Effector CD4-positive, alpha-beta T cell (primary cell): ENCODE measurements around the gene ELOVL4.

Experiments used
- DNase-seq: peaks from one replicate; pipeline ENCODE4 v3.0.0-alpha.2; 2020

ELOVL4 gene

DNA sequence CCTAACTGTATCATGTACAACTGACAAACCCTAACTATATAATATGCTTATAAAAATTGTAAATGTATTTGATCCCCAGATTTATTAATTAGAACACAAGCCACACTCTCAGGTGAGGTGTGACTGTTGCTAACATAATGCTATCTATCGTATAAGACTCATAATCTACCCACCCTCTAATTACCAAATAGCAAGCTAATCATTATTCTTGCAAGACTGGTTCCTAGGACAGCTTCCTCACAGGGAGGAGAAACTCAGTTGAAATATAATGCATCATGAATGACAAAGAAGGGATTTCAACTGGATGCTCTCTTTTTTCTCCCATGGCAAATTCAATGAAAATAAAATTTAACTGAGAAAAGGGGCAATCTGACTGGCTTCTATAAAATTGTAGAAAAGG is 35.4 kb downstream of the ELOVL4 start:
- DNase-seq = no peak

DNA sequence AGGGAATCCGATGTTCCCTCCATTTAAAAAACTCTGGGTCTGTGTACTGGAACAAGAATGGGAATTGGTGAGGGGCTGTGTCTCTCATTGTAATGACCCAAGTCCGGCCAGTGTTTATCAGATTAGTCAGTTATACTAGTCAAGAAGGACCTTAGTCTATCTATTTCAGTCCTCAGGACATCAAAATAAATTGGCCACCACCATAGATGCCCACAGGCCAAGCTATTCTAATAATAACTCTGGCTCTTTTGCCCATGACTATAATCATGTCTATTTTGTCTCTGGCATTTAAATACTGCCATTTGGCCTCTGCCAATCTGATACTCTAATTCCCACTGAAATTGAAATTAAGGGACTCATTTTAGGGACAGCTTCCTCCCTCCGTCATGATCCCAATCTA is 37.8 kb downstream of the ELOVL4 start:
- no peak for DNase-seq

DNA sequence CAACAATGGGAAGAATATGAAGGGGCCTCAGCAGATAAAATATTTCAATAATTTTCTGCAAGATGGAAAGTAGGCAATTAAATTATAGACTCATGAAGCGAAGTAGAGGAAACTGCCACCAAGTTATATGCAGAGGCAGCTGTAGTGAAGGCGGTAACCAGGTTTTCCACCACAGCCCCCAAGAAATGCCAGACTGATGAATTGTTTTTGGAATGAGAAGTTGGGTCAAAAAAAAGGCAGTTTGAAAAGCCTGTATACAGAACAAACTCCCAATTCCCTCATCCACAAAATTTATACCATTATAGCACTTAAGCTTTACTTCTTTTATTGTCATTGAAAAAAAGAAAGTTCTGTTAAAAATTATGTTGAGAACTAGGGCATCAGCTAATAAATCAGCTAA is 45.3 kb downstream of the ELOVL4 start:
- no peak for DNase-seq

DNA sequence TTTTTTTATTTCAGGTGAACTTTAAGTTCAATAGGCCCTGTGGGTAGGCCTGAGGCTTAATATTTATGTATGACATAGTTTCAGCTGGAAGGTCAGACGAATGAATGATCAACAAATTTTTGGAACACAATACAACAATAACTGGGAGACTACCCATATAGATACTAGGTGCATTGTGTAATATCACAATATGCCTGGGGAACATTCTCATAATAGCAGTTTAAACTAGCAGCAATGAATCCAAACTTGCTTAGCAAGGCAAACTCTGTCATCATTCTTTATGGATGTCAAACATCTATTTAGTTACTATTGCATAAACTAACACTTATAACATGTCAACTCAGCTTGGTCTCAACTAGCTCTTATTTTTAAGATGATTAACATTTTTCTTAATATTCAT is 49.3 kb downstream of the ELOVL4 start:
- DNase-seq = no peak

DNA sequence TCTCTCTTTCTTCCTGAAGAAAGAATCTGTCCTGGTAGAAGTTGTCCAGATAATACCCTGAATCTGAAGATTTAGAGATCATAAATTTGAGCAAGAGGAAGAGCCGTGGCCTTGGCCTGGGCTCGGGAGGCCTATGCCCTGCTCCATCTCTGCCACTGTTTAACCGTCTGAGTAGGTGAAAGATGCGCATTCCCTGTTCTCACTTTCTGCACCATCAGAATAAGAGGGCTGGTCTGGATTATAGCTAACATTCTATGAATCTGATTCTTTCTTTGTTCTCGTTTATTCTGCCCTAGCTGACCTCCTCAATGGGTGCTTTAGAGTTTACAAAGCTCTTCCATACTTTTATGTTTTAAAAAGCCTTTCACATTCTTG is 51.3 kb downstream of the ELOVL4 start:
- no peak for DNase-seq

DNA sequence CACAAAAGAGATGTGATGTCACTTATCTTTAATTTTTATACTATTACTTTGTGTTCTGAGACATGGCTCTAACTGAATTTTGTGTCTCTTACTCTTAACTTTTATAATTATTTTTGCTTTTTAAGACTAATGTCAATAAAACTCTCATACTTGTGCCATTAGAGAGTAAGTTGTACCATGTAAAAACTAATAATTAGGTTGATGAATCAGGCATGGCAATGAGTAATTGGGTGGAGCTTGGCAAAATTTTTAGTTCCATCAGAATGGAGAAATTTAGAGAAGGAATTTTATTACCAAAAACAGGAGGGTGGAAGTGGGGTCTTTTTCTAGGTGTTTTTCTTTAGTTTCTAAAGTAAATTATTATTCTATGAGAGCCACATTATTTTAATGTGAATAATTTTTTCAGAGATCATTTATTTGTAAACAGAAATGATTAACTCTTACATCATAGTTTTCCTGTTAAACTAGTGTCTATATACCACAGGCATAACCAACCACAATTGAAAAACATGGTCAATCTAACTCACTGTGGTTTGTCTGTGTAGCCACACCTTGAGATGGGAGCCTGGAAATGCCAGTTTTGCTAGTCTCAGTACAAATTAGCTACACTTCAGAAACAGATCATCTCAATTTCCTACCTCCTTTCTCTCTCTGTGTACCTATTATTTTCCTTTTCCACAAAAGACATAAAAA is 51.8 kb downstream of the ELOVL4 start:
- no peak for DNase-seq

DNA sequence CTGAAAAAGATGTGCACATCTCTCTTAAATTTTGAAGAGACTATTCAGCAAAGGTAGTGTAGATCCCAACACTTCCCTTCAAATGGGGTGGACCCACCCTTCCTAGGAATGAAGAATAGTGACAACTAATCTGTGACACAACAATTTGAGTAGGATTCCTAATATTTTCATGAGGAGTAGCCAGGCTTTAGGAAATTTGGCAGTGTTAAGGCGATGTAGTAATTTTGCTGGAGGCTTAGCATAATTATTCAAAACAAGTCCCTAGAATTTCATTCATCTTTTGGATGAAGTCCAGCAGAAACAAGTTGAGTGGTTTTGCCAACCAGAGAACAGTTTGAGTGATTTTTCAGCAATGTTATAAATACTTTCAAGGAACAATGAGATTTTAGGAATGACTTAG is 52.4 kb downstream of the ELOVL4 start:
- no peak for DNase-seq

DNA sequence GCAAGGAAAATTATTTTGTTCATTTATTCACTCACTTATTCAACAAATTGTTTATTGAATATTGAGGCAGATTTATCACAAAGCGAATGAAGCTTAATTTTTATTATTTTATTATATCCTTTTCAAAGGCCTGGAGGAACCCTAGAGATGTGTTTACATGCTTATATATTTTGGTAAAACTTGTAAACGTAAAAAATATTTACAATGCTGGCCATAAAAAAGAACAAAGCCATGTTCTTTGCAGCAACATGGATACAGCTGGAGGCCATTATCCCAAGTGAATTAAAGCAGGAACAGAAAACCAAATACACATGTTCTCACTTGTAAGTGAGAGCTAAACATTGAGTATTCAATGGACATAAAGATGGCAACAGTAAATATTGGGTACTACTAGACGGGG is 58.8 kb downstream of the ELOVL4 start:
- no peak for DNase-seq

DNA sequence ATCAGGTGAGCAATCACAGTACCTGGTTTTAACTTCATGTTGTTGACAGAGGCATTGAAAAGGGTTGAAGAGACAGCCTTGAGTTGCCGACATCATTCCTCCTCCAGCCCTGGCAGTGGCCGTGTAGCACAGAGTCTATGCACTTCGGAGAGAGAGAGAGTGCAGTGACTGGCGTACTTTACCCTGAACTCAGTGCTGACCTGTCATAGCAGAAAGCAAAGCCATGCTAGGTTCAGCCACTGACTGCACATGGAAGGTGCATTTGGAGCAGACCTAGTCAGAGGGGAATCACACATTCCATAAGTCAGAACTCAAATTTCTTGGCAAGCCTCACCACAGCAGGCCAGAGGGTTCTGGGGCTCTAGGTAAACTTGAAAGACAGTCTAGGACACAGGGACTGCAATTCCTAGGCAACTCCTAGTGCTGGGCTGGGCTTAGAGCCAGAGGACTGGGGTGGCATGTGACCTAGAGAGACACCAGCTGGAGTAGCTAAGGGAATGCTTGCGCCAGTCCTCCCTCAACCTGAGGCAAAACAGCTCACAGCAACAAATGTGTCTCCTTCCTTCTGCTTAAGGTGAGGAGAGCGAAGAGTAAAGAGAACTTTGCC is 69.1 kb downstream of the ELOVL4 start:
- no peak for DNase-seq

DNA sequence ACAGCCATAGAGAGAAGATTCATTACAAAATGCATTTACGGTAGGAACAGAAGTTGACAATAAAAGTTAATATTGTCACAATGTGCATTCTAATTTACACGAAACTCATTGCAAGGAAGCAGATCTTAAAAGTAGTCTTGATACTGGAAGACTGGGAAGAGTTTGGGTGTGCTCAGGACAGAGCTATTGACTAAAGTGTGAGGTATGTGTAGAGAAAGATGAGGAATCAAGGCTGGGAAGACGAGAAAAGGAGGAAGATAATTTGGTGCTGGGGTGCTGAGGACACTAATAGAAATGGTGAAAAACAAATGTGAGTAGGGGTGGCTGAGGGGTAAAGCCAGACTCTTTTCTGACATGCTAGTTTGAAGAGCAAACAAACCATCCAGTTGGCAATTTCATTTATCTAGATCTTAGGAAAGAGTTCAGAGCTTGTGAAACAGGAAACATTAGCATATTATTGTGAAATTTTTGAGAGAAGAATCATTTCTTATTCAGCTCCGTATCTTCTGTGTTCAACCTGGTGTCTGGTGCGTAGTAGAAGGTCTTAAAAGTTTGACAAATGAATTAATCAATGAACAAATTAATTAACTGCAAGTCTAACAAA is 72.7 kb downstream of the ELOVL4 start:
- DNase-seq = no peak

DNA sequence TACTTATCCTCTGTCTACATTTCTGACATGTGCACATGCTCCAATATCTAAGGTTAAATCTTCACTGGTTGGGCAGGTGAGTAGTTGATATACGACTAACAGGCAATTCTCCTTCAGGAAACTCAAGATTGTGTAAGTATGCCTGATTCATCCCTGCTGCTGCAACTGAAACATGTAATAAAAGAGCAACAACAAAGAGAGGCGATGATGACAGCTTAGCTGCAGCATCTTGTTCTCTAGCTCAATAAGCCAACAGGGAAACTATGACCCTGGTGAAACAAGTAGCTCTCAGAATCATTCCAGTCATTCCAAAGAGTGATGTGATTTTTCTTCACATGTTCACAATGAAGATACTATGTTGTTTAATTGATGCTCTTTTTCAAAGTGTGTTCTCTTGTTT is 74.4 kb downstream of the ELOVL4 start:
- no peak for DNase-seq

DNA sequence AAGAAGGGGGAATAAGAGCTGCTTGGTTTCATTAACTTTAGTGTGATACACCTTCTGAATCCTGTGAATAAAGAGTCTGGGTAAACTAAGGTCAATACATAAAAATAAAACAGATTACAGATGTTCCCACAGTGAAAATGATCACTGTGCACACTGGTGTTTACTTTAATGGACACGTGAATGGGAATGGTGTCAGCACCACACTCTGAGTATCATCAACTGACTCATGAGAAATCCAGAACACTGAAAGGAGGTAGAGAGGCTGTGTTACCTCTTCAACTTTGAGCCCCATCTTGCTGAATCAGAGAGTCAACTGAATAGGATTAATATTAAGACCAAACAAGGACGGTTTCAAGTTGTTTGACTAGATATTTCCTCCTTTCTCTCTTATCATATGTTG is 75.0 kb downstream of the ELOVL4 start:
- no peak for DNase-seq

DNA sequence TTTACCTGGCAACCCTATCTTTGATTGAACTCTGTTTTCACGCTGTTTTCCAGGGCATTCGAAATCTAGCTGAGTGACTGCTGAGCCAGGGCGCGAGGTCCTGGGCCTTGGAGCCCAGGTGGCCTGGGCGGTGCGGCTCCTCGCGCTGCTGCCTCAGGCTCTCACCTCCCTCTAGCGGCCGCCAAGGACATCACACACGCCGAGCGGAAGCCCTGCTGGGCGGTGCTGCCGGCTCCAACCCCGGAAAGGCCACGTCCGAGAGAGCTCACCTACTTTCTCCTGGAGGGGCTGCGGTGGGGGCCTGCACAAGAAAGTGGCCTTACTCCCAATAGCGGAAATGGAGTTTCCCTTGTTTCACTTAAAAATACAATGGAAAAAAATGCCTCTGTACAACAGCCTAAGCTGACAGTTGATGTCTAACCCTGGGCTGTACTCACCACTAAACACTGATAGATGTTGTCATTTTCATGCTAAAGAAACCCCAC is 77.7 kb downstream of the ELOVL4 start:
- peak; percentile 59 for DNase-seq

DNA sequence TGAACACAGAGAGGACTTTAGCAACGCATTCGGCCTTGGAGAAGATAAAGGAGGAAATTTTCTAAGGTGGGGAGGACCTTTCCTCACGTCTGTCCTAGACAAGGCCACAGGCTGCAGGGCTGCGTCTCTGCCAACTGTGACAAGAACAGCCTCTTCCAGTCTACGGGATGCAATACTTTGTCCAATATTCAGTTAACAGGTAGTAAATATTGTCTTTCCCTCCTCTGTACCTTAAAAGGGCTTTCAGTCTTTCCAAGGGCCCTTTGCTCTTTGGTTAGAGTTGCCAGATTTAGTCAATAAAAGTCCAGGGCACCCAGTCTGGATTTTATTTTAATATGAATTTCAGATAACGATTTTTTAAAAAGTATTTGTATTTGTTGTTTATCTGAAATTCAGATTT is 78.2 kb downstream of the ELOVL4 start:
- no peak for DNase-seq

DNA sequence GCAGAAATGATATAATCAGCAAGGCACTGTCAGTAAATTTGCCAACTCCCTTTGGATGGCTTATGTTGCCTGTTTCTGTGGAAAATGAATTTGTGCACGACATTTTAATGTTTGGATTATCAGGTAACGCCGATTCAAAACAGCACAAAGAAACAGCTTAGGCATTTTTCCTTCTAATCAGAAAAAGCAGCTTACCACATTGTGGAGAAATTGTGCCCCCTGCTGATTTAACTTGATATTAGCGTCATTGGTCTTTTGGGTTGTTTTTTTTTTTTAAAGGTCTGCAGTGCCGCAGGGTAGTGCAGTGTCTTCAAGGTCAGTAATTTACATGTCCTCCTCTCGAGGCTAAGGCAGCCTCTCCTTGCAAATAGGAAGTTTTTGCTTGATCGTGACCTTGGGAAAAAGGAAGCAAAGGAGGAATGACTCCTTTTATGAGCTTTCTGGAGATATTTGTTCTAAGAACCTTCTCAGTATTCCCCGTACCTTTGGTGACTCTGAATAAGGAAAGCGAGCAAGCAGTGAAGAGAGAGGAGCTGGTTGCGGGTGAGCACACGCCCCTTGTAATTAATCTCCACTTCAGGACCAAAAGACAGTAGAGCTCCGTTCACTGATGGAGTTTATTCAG is 79.1 kb downstream of the ELOVL4 start:
- no peak for DNase-seq
